GM13976 (cell line): ENCODE data around the gene DAPK1.

Source experiments
- DNase-seq: peaks from one replicate; pipeline ENCODE4 v3.0.0; 2012; ENCODE audit warnings: low spot score
- CTCF ChIP-seq: IDR thresholded peaks from 2 replicates; pipeline ENCODE4 v1.5.1; 2012; ENCODE audit warnings: borderline replicate concordance, mild to moderate bottlenecking; ENCODE audit not compliant: insufficient read depth; ENCODE audit errors: extremely low read depth, missing control alignments, control extremely low read depth
- in situ Hi-C: fragments of 300-500 bp; cut with MboI; formaldehyde crosslinking; loops from one replicate; pipeline ENCODE4 v1.12.0; 2022; ENCODE audit warnings: low sequenced_read_pairs, mixed read lengths, inconsistent platforms; ENCODE audit not compliant: unreplicated experiment

The DAPK1 gene

GRCh38 chr9:87638292-87638691, 140.6 kb downstream of the DAPK1 start:
- no peak for TF ChIP-seq CTCF
- in situ Hi-C loops = no loop called here
- no peak for DNase-seq

GRCh38 chr9:87639949-87640348, 142.3 kb downstream of the DAPK1 start:
- in situ Hi-C loops = no loop called here
- no peak for TF ChIP-seq CTCF
- DNase-seq = no peak

- in situ Hi-C loops = no loop called here
- TF ChIP-seq CTCF = no peak
- DNase-seq = no peak
Measured at GRCh38 chr9:87640385-87640795, 142.7 kb downstream of the DAPK1 start.

GRCh38 chr9:87641067-87641466, 143.4 kb downstream of the DAPK1 start:
- TF ChIP-seq CTCF = no peak
- in situ Hi-C loops = no loop called here
- no peak for DNase-seq

GRCh38 chr9:87642330-87643106, 144.9 kb downstream of the DAPK1 start:
- TF ChIP-seq CTCF = no peak
- in situ Hi-C loops = no loop called here
- DNase-seq = no peak

- no peak for TF ChIP-seq CTCF
- in situ Hi-C loops = no loop called here
- no peak for DNase-seq
Measured at GRCh38 chr9:87643107-87643650, 145.5 kb downstream of the DAPK1 start.
